H1 (cell line): ENCODE results near the gene BRICD5. TPM values are rescaled to one million over a fixed set of nuclear protein-coding genes. Genes with fewer than 3 reads are reported as not detected.

Experiments
- CTCF ChIA-PET: fragments of 300-600 bp; sonication (Branson Sonifier 250); formaldehyde crosslinking; loops from one replicate; lab custom pipeline; 2021; ENCODE audit not compliant: partially characterized antibody; lab: Charles Lee
- POLR2A ChIA-PET: fragments of 300-600 bp; sonication (Branson Sonifier 250); formaldehyde crosslinking; loops from one replicate; lab custom pipeline; 2021; ENCODE audit warnings: inconsistent platforms; ENCODE audit not compliant: partially characterized antibody; lab: Charles Lee
- DNase-seq, 2 experiments: peaks; one replicate each; pipeline versions ENCODE4 v3.0.0 to v3.0.0-alpha.2; 2010 to 2022; ENCODE audit warnings: low spot score in 2 of 2, low read depth in 1 of 2, mixed read lengths in 1 of 2
- FAIRE-seq: peaks from 2 replicates; lab custom pipeline; 2011; peaks lifted over from hg19 to GRCh38; lab: Jason Lieb, UNC
- H2AFZ ChIP-seq: 2 replicates; pipeline ENCODE4 v1.8.1; 2012; ENCODE audit warnings: low read length, inconsistent platforms
- H2AK5ac ChIP-seq: 2 replicates; pipeline ENCODE4 v1.6.1; 2013; ENCODE audit warnings: low read depth, low read length
- H2BK120ac ChIP-seq: replicated peaks from 2 replicates; pipeline ENCODE3; 2013; ENCODE audit warnings: low read depth, low read length, inconsistent platforms
- H2BK12ac ChIP-seq: 2 replicates; pipeline ENCODE4 v1.6.1; 2013; ENCODE audit warnings: low read depth, low read length
- H2BK15ac ChIP-seq: 2 replicates; pipeline ENCODE4 v1.6.1; 2013; ENCODE audit warnings: low read length
- H2BK20ac ChIP-seq: 2 replicates; pipeline ENCODE4 v1.6.1; 2013; ENCODE audit warnings: low read length
- H2BK5ac ChIP-seq: 2 replicates; pipeline ENCODE4 v1.6.1; 2013; ENCODE audit warnings: low read depth, low read length
- H3K14ac ChIP-seq: 2 replicates; pipeline ENCODE4 v1.6.1; 2013; ENCODE audit warnings: inconsistent platforms; ENCODE audit not compliant: insufficient read length
- H3K18ac ChIP-seq: 2 replicates; pipeline ENCODE4 v1.6.1; 2013; ENCODE audit warnings: low read length; ENCODE audit errors: extremely low read depth
- H3K23ac ChIP-seq: 2 replicates; pipeline ENCODE4 v1.6.1; 2013; ENCODE audit warnings: inconsistent platforms; ENCODE audit not compliant: insufficient read length
- H3K23me2 ChIP-seq: 2 replicates; pipeline ENCODE4 v1.6.1; 2013; ENCODE audit warnings: low read depth, low read length
- H3K27ac ChIP-seq: 2 replicates; pipeline ENCODE4 v1.6.1; 2011; ENCODE audit warnings: low read depth, low read length, inconsistent platforms
- H3K27me3 ChIP-seq, 4 experiments: replicated peaks in 1 of 4; 1 replicate in 1 of 4; 2 replicates in 3 of 4; pipeline versions ENCODE4 v1.6.1 to v1.8.1; 2011 to 2013; ENCODE audit warnings: low read length in 3 of 4, mild to moderate bottlenecking in 3 of 4, inconsistent platforms in 2 of 4, mixed read lengths in 2 of 4, moderate library complexity in 1 of 4; ENCODE audit not compliant: control insufficient read depth in 3 of 4, insufficient read depth in 3 of 4; ENCODE audit errors: extremely low read depth in 1 of 4
- H3K36me3 ChIP-seq, 4 experiments: 2 replicates each; pipeline versions ENCODE4 v1.6.1 to v1.8.1; 2011 to 2013; ENCODE audit warnings: mild to moderate bottlenecking in 4 of 4, low read length in 3 of 4, moderate library complexity in 2 of 4, control low read depth in 1 of 4, inconsistent platforms in 1 of 4; ENCODE audit not compliant: insufficient read depth in 4 of 4, control insufficient read depth in 2 of 4
- H3K4ac ChIP-seq: replicated peaks from 2 replicates; pipeline ENCODE3; 2013; ENCODE audit warnings: low read length, low read depth, mixed read lengths, inconsistent platforms; ENCODE audit not compliant: insufficient read length
- H3K4me1 ChIP-seq, 4 experiments: replicated peaks in 1 of 4; 1 replicate in 1 of 4; 2 replicates in 3 of 4; pipeline versions ENCODE4 v1.6.1 to v1.8.1; 2011 to 2013; ENCODE audit warnings: low read length in 3 of 4, inconsistent platforms in 2 of 4, mixed read lengths in 1 of 4; ENCODE audit not compliant: insufficient read depth in 4 of 4, control insufficient read depth in 3 of 4
- H3K4me2 ChIP-seq, 2 experiments: 2 replicates each; pipeline versions ENCODE4 v1.6.1 to v1.8.1; 2011 to 2013; ENCODE audit warnings: low read depth in 2 of 2, low read length in 2 of 2, control low read depth in 1 of 2, inconsistent platforms in 1 of 2, mild to moderate bottlenecking in 1 of 2; ENCODE audit not compliant: insufficient read depth in 1 of 2
- H3K4me3 ChIP-seq, 4 experiments: fragments of 200-600, 300-600 bp in 1 of 4; sonication (generic), shearing (Covaris generic), sonication (Bioruptor Twin) in 1 of 4; 2 replicates each; pipeline versions ENCODE4 v1.5.1 to v1.8.1; 2011 to 2016; ENCODE audit warnings: low read length in 4 of 4, low read depth in 3 of 4, control low read depth in 2 of 4, inconsistent platforms in 2 of 4, mild to moderate bottlenecking in 2 of 4, mixed read lengths in 1 of 4, moderate library complexity in 1 of 4; ENCODE audit not compliant: insufficient read depth in 2 of 4; ENCODE audit errors: extremely low read depth in 1 of 4
- H3K56ac ChIP-seq: replicated peaks from 2 replicates; pipeline ENCODE3; 2013; ENCODE audit warnings: low read depth, mild to moderate bottlenecking, mixed read lengths, low read length, inconsistent platforms; ENCODE audit not compliant: insufficient read length
- H3K79me1 ChIP-seq: 2 replicates; pipeline ENCODE4 v1.6.1; 2013; ENCODE audit warnings: low read depth, low read length, control low read depth
- H3K79me2 ChIP-seq, 2 experiments: 2 replicates each; pipeline versions ENCODE4 v1.6.1 to v1.8.1; 2012 to 2013; ENCODE audit warnings: low read length in 2 of 2, mild to moderate bottlenecking in 2 of 2, inconsistent platforms in 1 of 2; ENCODE audit not compliant: insufficient read depth in 2 of 2, control insufficient read depth in 1 of 2
- H3K9ac ChIP-seq, 4 experiments: replicated peaks in 1 of 4; 1 replicate in 1 of 4; 2 replicates in 3 of 4; pipeline versions ENCODE4 v1.6.1 to v1.8.1; 2011 to 2013; ENCODE audit warnings: low read depth in 3 of 4, low read length in 3 of 4, control low read depth in 2 of 4, mild to moderate bottlenecking in 2 of 4, moderate library complexity in 2 of 4, inconsistent platforms in 1 of 4; ENCODE audit errors: extremely low read depth in 1 of 4
- H3K9me3 ChIP-seq, 2 experiments: 2 replicates each; pipeline versions ENCODE4 v1.6.1 to v1.8.1; 2012 to 2013; ENCODE audit warnings: mild to moderate bottlenecking in 2 of 2, moderate library complexity in 2 of 2, control low read depth in 1 of 2, inconsistent platforms in 1 of 2, low read depth in 1 of 2, low read length in 1 of 2, mixed read lengths in 1 of 2; ENCODE audit not compliant: insufficient read depth in 2 of 2
- H4K20me1 ChIP-seq, 2 experiments: replicated peaks in 1 of 2; 2 replicates each; pipeline versions ENCODE3 to v1.8.1; 2011 to 2013; ENCODE audit warnings: inconsistent platforms in 2 of 2, low read length in 2 of 2, mild to moderate bottlenecking in 1 of 2; ENCODE audit not compliant: insufficient read depth in 2 of 2, control insufficient read depth in 1 of 2
- H4K5ac ChIP-seq: 2 replicates; pipeline ENCODE4 v1.6.1; 2013; ENCODE audit warnings: low read length, low read depth, mixed read lengths, inconsistent platforms; ENCODE audit not compliant: insufficient read length
- H4K8ac ChIP-seq: 2 replicates; pipeline ENCODE4 v1.8.0; 2013; ENCODE audit warnings: mild to moderate bottlenecking, moderate library complexity, low read length, inconsistent platforms; ENCODE audit not compliant: insufficient read depth; ENCODE audit errors: extremely low read depth
- H4K91ac ChIP-seq: replicated peaks from 2 replicates; pipeline ENCODE3; 2013; ENCODE audit warnings: low read length, mixed read lengths, inconsistent platforms; ENCODE audit not compliant: insufficient read length
- MAFK ChIP-seq: IDR thresholded peaks from 2 replicates; pipeline ENCODE4 v1.6.1; 2012; ENCODE audit warnings: low read depth, mild to moderate bottlenecking, improper control_type of control experiment, low read length
- TAF7 ChIP-seq: optimal IDR thresholded peaks from 2 replicates; pipeline ENCODE3; 2011; ENCODE audit warnings: low read depth, mild to moderate bottlenecking, inconsistent platforms, low read length, moderate library complexity, borderline replicate concordance
- WGBS, 2 experiments: shearing (Covaris generic) in 1 of 2; methylation state at CpG; one replicate each; pipeline versions ENCODE4 v1.1.6 to v1.1.7; 2013 to 2015; ENCODE audit warnings: low lambda C conversion rate in 2 of 2, mixed read lengths in 2 of 2, inconsistent platforms in 1 of 2, low coverage in 1 of 2, missing lambda C conversion rate in 1 of 2; ENCODE audit not compliant: insufficient replicate concordance in 2 of 2, insufficient coverage in 1 of 2, insufficient read length in 1 of 2; ENCODE audit errors: extremely low coverage in 1 of 2, missing lambda C conversion rate in 1 of 2; 5-methylcytosine and 5-hydroxymethylcytosine counted together
- polyA plus RNA-seq, 7 experiments: library from polyadenylated mRNA; depleted of rRNA in 3 of 7; stranded (reverse) in 5 of 7; unstranded in 2 of 7; fragments of >200 nt in 5 of 7; fragments of 200-250 nt in 2 of 7; gene quantifications; 1 replicate in 5 of 7; 2 replicates in 1 of 7; 4 replicates in 1 of 7; pipeline versions ENCODE4 v1.2.1 to v1.2.3, GENCODE V29; 2011 to 2013; ENCODE audit warnings: missing spikeins in 2 of 7, mixed read lengths in 2 of 7
- total RNA-seq: library from RNA; stranded (reverse); fragmentation: NEBNext Ultra II Directional; extraction: Animal tissue kit (Norgen Biotek cat#: 25700); gene quantifications from 2 replicates; pipeline ENCODE4 v1.2.1, GENCODE V29; 2021

BRICD5 gene
- total and polyA plus RNA-seq, 2 of the 8 experiments (the other 6 are each of a cell fraction or from before 2014, with no cell fraction given), result 8.5 to 14.2 TPM

GRCh38 chr16:2226918-2227317, 16.3 kb upstream of the BRICD5 start:
- Histone ChIP-seq H2BK5ac (no peak overlapping the region), H2BK12ac (no peak overlapping the region), H3K9me3 (no peaks in the 10 kb centered on the region), H4K8ac (no peak overlapping the region), H3K27me3 (no peaks in the 10 kb centered on the region), H3K4me1 (no peaks in the 10 kb centered on the region), H3K27ac (no peak overlapping the region), H4K20me1 (peaks cover 9 to 15% of the 10 kb centered on the region in 2 experiments), H3K9ac (no peak overlapping the region), H2AFZ (no peak overlapping the region), H3K4me2 (no peak overlapping the region), H2BK120ac (no peak overlapping the region), H2BK20ac (no peak overlapping the region), H3K18ac (no peak overlapping the region), H3K79me2 (peaks cover 3 to 29% of the 10 kb centered on the region in 2 experiments; a peak in 2 of 4 replicates), H3K4me3 (no peak overlapping the region), H2BK15ac (no peak overlapping the region), H2AK5ac (no peak overlapping the region), H3K14ac (no peak overlapping the region), H3K79me1 (peaks cover 3% of the 10 kb centered on the region; the same call in 1 of the 2 replicates), H3K4ac (no peak overlapping the region), H4K91ac (no peak overlapping the region), H3K36me3 (peaks cover 0 to 20% (median 4%) of the 10 kb centered on the region in 4 experiments; a peak in 5 of 8 replicates), H3K56ac (no peak overlapping the region), H3K23me2 (no peaks in the 10 kb centered on the region), H4K5ac (no peak overlapping the region), H3K23ac (no peak overlapping the region)
- TF ChIP-seq MAFK (no peak), TAF7 (no peak)
- no peak for DNase-seq
- ChIA-PET POLR2A (interaction anchor here (0.9 to 6.7 kb wide), 12 partner anchors 9 to 242 kb away, joined by 3 to 37 read pairs (median 6); partner anchors contain the start of genes BRICD5, DNASE1L2, ECI1 and PGP), CTCF (interaction anchor here (1.1 to 2.8 kb wide), 4 partner anchors 10 to 37 kb away, joined by 3 to 10 read pairs (median 4); partner anchors contain the start of gene ECI1)
- no peak for FAIRE-seq
- WGBS, 2 experiments, result 95% methylated on average over 6 of the region's 6 CpGs; no CpG with 5 or more reads in 1 of the 2 experiments
